CD8-positive, alpha-beta memory T cell (primary cell): ENCODE measurements around the gene ADIRF. TPM values are rescaled to one million over a fixed set of nuclear protein-coding genes. Genes with fewer than 3 reads are reported as not detected.
"Not testable (repeated sequence)": the region's sequence is repeated elsewhere in the genome, so short reads cannot be mapped to it uniquely, and the experiment has no call there.

ENCODE experiments used
- CTCF ChIA-PET: fragments of 350-600 bp; sonication (Branson Sonifier 250); formaldehyde crosslinking; loops from one replicate; lab custom pipeline; 2021; ENCODE audit warnings: antibody characterized with exemption; lab: Charles Lee
- POLR2A ChIA-PET: fragments of 350-600 bp; sonication (Branson Sonifier 250); formaldehyde crosslinking; loops from one replicate; lab custom pipeline; 2021; ENCODE audit warnings: antibody characterized with exemption; lab: Charles Lee
- DNase-seq, 5 donors: peaks; one replicate each; pipeline versions ENCODE4 v3.0.0 to v3.0.0-alpha.2; 2020 to 2022; ENCODE audit warnings: mixed read lengths in 1 of 5
- H3K27ac ChIP-seq: one replicate; pipeline ENCODE4 v1.7.0; 2013; ENCODE audit warnings: low read depth, mild to moderate bottlenecking, low read length, moderate library complexity
- H3K27me3 ChIP-seq: 2 replicates; pipeline ENCODE4 v1.7.0; 2013; ENCODE audit warnings: low read length, mild to moderate bottlenecking; ENCODE audit not compliant: insufficient read depth, poor library complexity, severe bottlenecking
- H3K36me3 ChIP-seq: 2 replicates; pipeline ENCODE4 v1.7.0; 2013; ENCODE audit warnings: mild to moderate bottlenecking, low read length, moderate library complexity; ENCODE audit not compliant: insufficient read depth
- H3K4me1 ChIP-seq: 2 replicates; pipeline ENCODE4 v1.7.0; 2013; ENCODE audit warnings: mild to moderate bottlenecking, low read length, moderate library complexity; ENCODE audit not compliant: insufficient read depth
- H3K4me3 ChIP-seq: 2 replicates; pipeline ENCODE4 v1.7.0; 2013; ENCODE audit warnings: mild to moderate bottlenecking, low read length
- H3K9me3 ChIP-seq: 2 replicates; pipeline ENCODE4 v1.7.0; 2013; ENCODE audit warnings: mild to moderate bottlenecking, low read length
- H3K27ac Mint-ChIP-seq, 8 donors: one replicate each; pipeline ENCODE4 v1.8.0; 2020 to 2021; ENCODE audit warnings: mixed read lengths in 8 of 8, mild to moderate bottlenecking in 6 of 8, inconsistent platforms in 3 of 8, moderate library complexity in 3 of 8
- H3K27me3 Mint-ChIP-seq, 2 donors: one replicate each; pipeline ENCODE4 v1.8.0; 2020 to 2021; ENCODE audit warnings: mixed read lengths in 2 of 2, mild to moderate bottlenecking in 1 of 2, moderate library complexity in 1 of 2
- H3K36me3 Mint-ChIP-seq, 3 donors: one replicate each; pipeline ENCODE4 v1.8.0; 2020 to 2021; ENCODE audit warnings: mixed read lengths in 3 of 3, inconsistent platforms in 1 of 3, mild to moderate bottlenecking in 1 of 3
- H3K4me1 Mint-ChIP-seq, 3 donors: one replicate each; pipeline ENCODE4 v1.8.0; 2020 to 2021; ENCODE audit warnings: mixed read lengths in 3 of 3, inconsistent platforms in 1 of 3, mild to moderate bottlenecking in 1 of 3
- H3K4me3 Mint-ChIP-seq, 7 donors: one replicate each; pipeline ENCODE4 v1.8.0; 2020 to 2021; ENCODE audit warnings: mixed read lengths in 7 of 7, mild to moderate bottlenecking in 6 of 7, moderate library complexity in 4 of 7, inconsistent platforms in 2 of 7
- H3K9me3 Mint-ChIP-seq, 5 donors: one replicate each; pipeline ENCODE4 v1.8.0; 2020 to 2022; ENCODE audit warnings: mixed read lengths in 5 of 5, mild to moderate bottlenecking in 3 of 5, moderate library complexity in 2 of 5, inconsistent platforms in 1 of 5
- polyA plus RNA-seq: library from polyadenylated mRNA; unstranded; fragments of 300-500 nt; fragmentation: Illumina TruSeq; gene quantifications from one replicate; pipeline ENCODE4 v1.2.3, GENCODE V29; 2021
- total RNA-seq, 2 experiments: library from RNA; stranded (reverse); gene quantifications; one replicate each; pipeline ENCODE4 v1.2.3, GENCODE V29; 2021

ADIRF gene
- total and polyA plus RNA-seq, 3 experiments from 2014 or later = not detected

DNA sequence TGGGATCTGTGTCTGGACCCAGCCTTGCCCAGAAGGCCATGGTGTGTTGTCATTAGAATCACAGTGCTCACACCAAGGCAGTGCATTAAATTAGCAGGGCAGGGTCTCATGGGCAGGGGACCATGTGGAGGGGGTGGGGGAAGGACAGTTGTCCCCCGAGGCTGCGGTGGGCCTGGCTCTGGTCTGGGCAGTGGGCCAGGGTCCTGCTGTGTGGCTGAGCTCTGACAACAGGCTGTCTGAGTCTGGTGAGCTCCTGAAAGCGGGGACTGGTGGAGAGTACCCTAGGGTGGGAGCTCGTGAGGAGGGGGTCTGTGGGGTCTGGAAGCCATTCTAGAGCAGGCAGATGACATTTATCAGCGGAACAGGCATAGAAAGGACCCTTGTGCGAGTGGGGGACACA is 49.8 kb downstream of the ADIRF start:
- H3K4me3 ChIP-seq, CTCF ChIA-PET, H3K9me3 ChIP-seq, H3K9me3 Mint-ChIP-seq, H3K27ac ChIP-seq, H3K4me1 Mint-ChIP-seq, DNase-seq, H3K4me3 Mint-ChIP-seq, H3K36me3 Mint-ChIP-seq, H3K4me1 ChIP-seq, H3K27me3 Mint-ChIP-seq, H3K27me3 ChIP-seq, POLR2A ChIA-PET, H3K36me3 ChIP-seq: not testable (repeated sequence)
- peak overlapping the region in 1 of 8 donors; percentile 65 for H3K27ac Mint-ChIP-seq

- H3K27ac Mint-ChIP-seq, CTCF ChIA-PET, H3K4me3 Mint-ChIP-seq, H3K27ac ChIP-seq, POLR2A ChIA-PET, DNase-seq, H3K9me3 ChIP-seq, H3K9me3 Mint-ChIP-seq, H3K36me3 Mint-ChIP-seq, H3K4me1 Mint-ChIP-seq, H3K4me3 ChIP-seq, H3K36me3 ChIP-seq, H3K27me3 Mint-ChIP-seq, H3K27me3 ChIP-seq, H3K4me1 ChIP-seq: not testable (repeated sequence)
Measured at GRCh38 chr10:87019066-87019465, 50.8 kb downstream of the ADIRF start.

DNA sequence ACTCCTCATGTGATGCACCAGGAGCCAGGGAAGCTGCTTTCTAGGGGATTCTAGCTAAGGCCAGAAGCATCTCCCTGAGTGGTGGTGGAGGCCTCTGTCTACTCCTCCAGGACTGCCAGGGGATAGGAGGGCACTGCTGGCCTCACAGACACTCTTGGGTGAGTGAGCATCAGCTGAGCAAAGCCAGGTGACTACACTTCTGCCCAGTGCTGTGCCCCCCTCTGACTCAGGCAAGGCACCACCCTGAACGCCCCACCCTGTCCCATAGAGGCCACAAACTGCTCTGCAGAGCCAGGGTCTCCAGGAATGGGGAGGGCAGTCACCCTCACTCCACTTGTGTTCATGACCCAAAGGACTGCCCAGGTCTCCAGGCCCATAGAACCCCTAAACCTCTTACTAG is 51.2 kb downstream of the ADIRF start:
- POLR2A ChIA-PET, H3K9me3 ChIP-seq, DNase-seq, H3K4me3 Mint-ChIP-seq, H3K4me1 ChIP-seq, H3K4me1 Mint-ChIP-seq, H3K27me3 Mint-ChIP-seq, H3K9me3 Mint-ChIP-seq, H3K27ac ChIP-seq, CTCF ChIA-PET, H3K36me3 Mint-ChIP-seq, H3K27ac Mint-ChIP-seq, H3K4me3 ChIP-seq, H3K27me3 ChIP-seq, H3K36me3 ChIP-seq: not testable (repeated sequence)

DNA sequence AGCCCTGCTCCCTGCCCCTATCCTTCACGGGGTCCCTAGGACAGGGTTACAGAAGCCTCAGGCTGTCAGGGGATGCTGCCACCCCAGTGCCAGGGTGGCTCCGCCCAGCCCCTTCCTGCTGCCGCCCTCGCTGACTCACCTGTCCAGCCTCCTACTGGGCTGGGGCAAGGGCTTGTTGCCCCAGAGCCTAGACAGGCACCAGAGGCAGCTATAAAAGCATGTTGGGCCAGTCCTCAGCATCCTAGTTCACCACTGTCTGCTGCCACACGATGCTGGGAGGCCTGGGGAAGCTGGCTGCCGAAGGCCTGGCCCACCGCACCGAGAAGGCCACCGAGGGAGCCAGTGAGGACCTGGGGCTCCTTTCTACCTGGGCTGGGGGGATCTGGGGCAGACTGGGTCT is 51.8 kb downstream of the ADIRF start, which contains the start of gene FAM25A:
Gene FAM25A, plus strand, starts transcription at position 239 of the 400 bp plus-strand sequence. Its CDS starts 31 bp downstream, at position 270.
- H3K36me3 ChIP-seq, H3K27me3 Mint-ChIP-seq, H3K27ac Mint-ChIP-seq, H3K9me3 Mint-ChIP-seq, H3K27me3 ChIP-seq, H3K4me3 Mint-ChIP-seq, H3K4me1 ChIP-seq, CTCF ChIA-PET, H3K36me3 Mint-ChIP-seq, H3K27ac ChIP-seq, H3K9me3 ChIP-seq, H3K4me1 Mint-ChIP-seq, DNase-seq, H3K4me3 ChIP-seq, POLR2A ChIA-PET: not testable (repeated sequence)

Other genes starting within 250 kb of the ADIRF start
- gene BMPR1A, start 211.9 kb upstream of the ADIRF start, total RNA-seq = 10 to 100 TPM; 20.9 to 21.9 TPM
- gene BMPR1A, start 211.9 kb upstream of the ADIRF start, polyA plus RNA-seq = 6.4 TPM
- not detected for gene MMRN2, start 10.9 kb upstream of the ADIRF start, total RNA-seq
- not detected for gene MMRN2, start 10.9 kb upstream of the ADIRF start, polyA plus RNA-seq
- not detected for gene SNCG, start 9.9 kb upstream of the ADIRF start, total RNA-seq
- gene SNCG, start 9.9 kb upstream of the ADIRF start, polyA plus RNA-seq = not detected
- not detected for gene FAM25A, start 51.8 kb downstream of the ADIRF start, total RNA-seq
- not detected for gene FAM25A, start 51.8 kb downstream of the ADIRF start, polyA plus RNA-seq
- 100 to 1,000 TPM; 174 to 184 TPM for gene GLUD1, start 126.4 kb downstream of the ADIRF start, total RNA-seq
- gene GLUD1, start 126.4 kb downstream of the ADIRF start, polyA plus RNA-seq = 130 TPM
- gene SHLD2, start 126.7 kb downstream of the ADIRF start, total RNA-seq = 10 to 100 TPM; 42.9 to 44.2 TPM
- 24.9 TPM for gene SHLD2, start 126.7 kb downstream of the ADIRF start, polyA plus RNA-seq